Fibroblast of pulmonary artery (primary cell): Measurements from ENCODE around the gene ANO1.

Experiments used
- DNase-seq: peaks from one replicate; pipeline ENCODE4 v3.0.0-alpha.2; 2010; ENCODE audit warnings: low read depth
- H3K4me3 ChIP-seq: replicated peaks from 2 replicates; pipeline ENCODE4 v1.5.1; 2011; ENCODE audit warnings: low read depth, mild to moderate bottlenecking, control low read depth, low read length, moderate library complexity
- CTCF ChIP-seq: IDR thresholded peaks from 2 replicates; pipeline ENCODE4 v1.5.1; 2011; ENCODE audit warnings: mild to moderate bottlenecking, control low read depth, low read length, inconsistent platforms; ENCODE audit errors: missing control alignments

ANO1 gene

DNA sequence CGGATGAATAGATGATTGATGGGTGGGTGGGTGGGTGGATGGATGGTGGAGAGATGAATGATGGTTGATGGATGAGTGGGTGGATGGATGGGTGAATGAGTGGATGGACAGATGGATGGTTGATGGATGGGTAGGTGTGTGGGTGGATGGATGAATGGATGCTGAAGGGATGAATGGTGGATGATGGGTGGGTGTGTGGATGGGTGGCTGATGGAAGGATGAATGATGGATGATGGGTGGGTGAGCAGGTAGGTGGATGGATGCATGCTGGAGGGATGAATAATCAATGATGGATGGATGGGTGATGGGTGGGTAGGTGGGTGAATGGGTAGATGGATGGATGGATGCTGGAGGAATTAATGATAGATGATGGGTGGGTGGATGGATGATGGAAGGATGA lies 40.5 kb downstream of the ANO1 start:
- no peak for DNase-seq

GRCh38 chr11:70119502-70119901 lies 41.4 kb downstream of the ANO1 start:
- no peak for DNase-seq
- H3K4me3 ChIP-seq, result no peak overlapping the region
- no peak for TF ChIP-seq CTCF

More for the DNA sequence above, 40.5 kb downstream of the ANO1 start:
- no peak for TF ChIP-seq CTCF
- no peak overlapping the region for H3K4me3 ChIP-seq

DNA sequence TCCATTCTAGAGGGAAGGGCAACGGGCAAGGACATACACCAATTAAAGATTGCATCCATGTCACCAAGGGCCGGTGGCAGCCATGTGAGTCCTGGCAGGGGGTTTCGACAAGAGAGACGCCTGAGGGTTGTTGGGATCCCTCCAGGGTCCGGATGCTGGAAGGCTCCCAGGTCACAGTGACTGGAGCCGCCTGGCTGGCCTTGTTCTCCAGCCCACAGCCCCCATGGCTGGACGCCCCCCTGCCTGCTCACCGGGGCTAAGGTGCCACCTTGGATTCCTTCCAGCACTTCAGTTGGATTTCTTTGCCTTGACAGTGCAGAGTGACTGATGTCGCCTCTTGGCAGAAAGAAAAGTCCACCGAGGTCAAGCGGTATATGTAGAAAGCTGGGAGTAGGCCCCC lies 42.6 kb downstream of the ANO1 start:
- DNase-seq, result no peak
- H3K4me3 ChIP-seq, result no peak overlapping the region
- TF ChIP-seq CTCF, result no peak

- DNase-seq, result no peak
- H3K4me3 ChIP-seq, result no peak overlapping the region
- TF ChIP-seq CTCF, result no peak
These were observed 44.5 kb downstream of the ANO1 start for GRCh38 chr11:70122490-70123198.

DNA sequence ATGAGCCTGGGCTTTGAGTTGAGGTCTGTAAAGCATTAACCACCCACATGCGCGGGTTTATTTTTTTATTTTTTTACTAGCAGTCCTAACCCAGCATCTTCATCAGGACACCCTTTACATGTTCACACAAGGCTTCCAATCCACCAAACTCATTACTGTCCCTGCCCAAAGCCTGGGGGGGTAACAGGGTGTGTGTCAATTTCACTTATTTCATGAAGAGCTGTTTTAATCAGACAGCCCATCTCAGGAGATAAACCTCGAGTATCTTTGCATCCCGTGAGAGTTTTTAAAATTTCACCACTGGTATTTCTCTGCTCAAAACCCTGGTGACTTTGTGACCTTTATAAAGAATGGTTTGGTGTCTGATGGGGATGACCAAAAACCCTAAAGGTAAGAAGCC lies 45.6 kb downstream of the ANO1 start:
- H3K4me3 ChIP-seq, result no peak overlapping the region
- TF ChIP-seq CTCF, result no peak
- no peak for DNase-seq

GRCh38 chr11:70124321-70125000 lies 46.3 kb downstream of the ANO1 start:
- H3K4me3 ChIP-seq, result no peak overlapping the region
- no peak for DNase-seq
- TF ChIP-seq CTCF, result no peak
